Body of pancreas (tissue), 4 donors: ENCODE measurements around the gene NDUFB4.

Experiments
- POLR2A ChIP-seq, 3 donors: fragments of 450-650 bp; IDR thresholded peaks; one replicate each; pipeline ENCODE4 v1.6.1; 2016; ENCODE audit warnings: antibody characterized with exemption in 3 of 3, mild to moderate bottlenecking in 2 of 3
- TF ChIP-seq, protein P1 (sequence below), 7 experiments: fragments of 450-650 bp in 4 of 7; fragments of 200-600 bp in 3 of 7; sonication (generic) in 3 of 7; IDR thresholded peaks; one replicate each; pipeline ENCODE4 v1.5.1; 2016 to 2019; ENCODE audit warnings: antibody characterized with exemption in 7 of 7

DNA sequence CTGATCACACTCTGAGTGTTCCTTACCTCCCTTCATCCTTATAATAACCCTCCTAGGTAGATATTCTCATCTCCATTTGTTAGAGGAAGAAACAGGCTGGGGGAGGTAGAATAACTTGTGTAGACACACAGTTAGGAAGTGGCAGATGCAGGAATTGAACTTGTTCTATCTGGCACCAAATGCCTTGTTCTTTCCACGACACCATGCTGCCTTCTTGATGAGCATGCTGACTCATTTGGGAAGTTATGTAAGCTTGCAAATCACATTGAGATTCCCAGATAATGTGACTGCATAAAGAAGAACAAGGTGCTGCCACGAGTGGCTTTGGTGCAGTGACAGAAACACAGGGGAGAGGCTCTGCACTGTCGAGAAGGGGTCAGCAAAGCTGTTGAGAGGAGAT is 27.5 kb upstream of the NDUFB4 start:
- TF ChIP-seq, protein P1, sequence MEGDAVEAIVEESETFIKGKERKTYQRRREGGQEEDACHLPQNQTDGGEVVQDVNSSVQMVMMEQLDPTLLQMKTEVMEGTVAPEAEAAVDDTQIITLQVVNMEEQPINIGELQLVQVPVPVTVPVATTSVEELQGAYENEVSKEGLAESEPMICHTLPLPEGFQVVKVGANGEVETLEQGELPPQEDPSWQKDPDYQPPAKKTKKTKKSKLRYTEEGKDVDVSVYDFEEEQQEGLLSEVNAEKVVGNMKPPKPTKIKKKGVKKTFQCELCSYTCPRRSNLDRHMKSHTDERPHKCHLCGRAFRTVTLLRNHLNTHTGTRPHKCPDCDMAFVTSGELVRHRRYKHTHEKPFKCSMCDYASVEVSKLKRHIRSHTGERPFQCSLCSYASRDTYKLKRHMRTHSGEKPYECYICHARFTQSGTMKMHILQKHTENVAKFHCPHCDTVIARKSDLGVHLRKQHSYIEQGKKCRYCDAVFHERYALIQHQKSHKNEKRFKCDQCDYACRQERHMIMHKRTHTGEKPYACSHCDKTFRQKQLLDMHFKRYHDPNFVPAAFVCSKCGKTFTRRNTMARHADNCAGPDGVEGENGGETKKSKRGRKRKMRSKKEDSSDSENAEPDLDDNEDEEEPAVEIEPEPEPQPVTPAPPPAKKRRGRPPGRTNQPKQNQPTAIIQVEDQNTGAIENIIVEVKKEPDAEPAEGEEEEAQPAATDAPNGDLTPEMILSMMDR (IDR thresholded peaks at IDR 0.05): no peak
- no peak for TF ChIP-seq POLR2A (IDR thresholded peaks at IDR 0.05)
